ENCODE results near the gene AGAP5. TPM values are rescaled to one million over a fixed set of nuclear protein-coding genes. Genes with fewer than 3 reads are reported as not detected.

The AGAP5 gene
- total and polyA plus RNA-seq, 10 of the 15 experiments (the other 5 are each of a cell fraction or from before 2014, with no cell fraction given) = 0.68 to 8.5 (median 6.7) TPM; not detected in 1

DNA sequence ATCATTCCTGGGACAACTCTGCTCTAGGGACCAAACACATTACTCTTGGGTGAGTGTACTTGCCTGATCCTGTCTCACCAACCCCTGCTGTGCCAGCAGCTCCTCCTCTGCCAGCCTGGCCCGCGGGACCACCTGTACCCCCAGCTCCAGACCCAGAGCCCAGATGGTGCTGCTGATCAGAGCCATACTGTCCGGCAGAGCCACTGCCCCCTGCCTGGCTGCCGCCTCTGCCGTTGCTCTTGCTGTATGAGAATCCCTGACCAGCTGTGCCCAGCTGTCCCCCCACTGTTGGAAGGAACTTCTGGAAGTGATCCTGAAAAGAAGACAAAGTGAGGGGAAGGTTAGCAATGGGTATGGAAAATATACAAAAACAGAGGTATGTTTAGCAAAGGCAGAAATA is 63.5 kb downstream of the AGAP5 start:
- no TSS peak for BruUV-seq (replicated peaks)
- no peak overlapping the region for H3K4me2 ChIP-seq (ENCODE audit: control insufficient read depth, insufficient read depth)
- intact Hi-C loops (cut with micrococcal nuclease; ENCODE audit: unreplicated experiment) = no loop called here
- ChIA-PET CTCF (interaction anchor here (7.7 kb wide), 1 partner anchor 9 kb away, joined by 60 read pairs; the partner anchor contains the start of gene MYOZ1), POLR2A (no interaction called here), RAD21 (ENCODE audit: unreplicated experiment) (interaction anchor here (1.4 kb wide), 1 partner anchor 9 kb away, joined by 4 read pairs; no protein-coding TSS in a partner anchor), SMC1A (ENCODE audit: uncharacterized antibody, unreplicated experiment) (interaction anchor here (1.1 kb wide), 1 partner anchor 9 kb away, joined by 3 read pairs; no protein-coding TSS in a partner anchor)
- DNase-seq (ENCODE audit: low read depth, low spot score) (no peak), FAIRE-seq (no peak), ATAC-seq (no peak)
- H3K79me2 ChIP-seq (ENCODE audit: control insufficient read depth, insufficient read depth, low read length) = no peaks in the 10 kb centered on the region
- TF ChIP-seq STAT3 (IDR thresholded peaks at IDR 0.05; ENCODE audit: low read depth, low read length) (no peak), NR2F1 (conservative IDR thresholded peaks at IDR 0.05) (no peak), NFYB (IDR thresholded peaks at IDR 0.05; ENCODE audit: insufficient read depth, low read depth, low read length) (no peak)
- TF ChIP-seq, protein P1, sequence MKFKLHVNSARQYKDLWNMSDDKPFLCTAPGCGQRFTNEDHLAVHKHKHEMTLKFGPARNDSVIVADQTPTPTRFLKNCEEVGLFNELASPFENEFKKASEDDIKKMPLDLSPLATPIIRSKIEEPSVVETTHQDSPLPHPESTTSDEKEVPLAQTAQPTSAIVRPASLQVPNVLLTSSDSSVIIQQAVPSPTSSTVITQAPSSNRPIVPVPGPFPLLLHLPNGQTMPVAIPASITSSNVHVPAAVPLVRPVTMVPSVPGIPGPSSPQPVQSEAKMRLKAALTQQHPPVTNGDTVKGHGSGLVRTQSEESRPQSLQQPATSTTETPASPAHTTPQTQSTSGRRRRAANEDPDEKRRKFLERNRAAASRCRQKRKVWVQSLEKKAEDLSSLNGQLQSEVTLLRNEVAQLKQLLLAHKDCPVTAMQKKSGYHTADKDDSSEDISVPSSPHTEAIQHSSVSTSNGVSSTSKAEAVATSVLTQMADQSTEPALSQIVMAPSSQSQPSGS (IDR thresholded peaks at IDR 0.05; ENCODE audit: low read length) = no peak
- TF ChIP-seq, protein P2, sequence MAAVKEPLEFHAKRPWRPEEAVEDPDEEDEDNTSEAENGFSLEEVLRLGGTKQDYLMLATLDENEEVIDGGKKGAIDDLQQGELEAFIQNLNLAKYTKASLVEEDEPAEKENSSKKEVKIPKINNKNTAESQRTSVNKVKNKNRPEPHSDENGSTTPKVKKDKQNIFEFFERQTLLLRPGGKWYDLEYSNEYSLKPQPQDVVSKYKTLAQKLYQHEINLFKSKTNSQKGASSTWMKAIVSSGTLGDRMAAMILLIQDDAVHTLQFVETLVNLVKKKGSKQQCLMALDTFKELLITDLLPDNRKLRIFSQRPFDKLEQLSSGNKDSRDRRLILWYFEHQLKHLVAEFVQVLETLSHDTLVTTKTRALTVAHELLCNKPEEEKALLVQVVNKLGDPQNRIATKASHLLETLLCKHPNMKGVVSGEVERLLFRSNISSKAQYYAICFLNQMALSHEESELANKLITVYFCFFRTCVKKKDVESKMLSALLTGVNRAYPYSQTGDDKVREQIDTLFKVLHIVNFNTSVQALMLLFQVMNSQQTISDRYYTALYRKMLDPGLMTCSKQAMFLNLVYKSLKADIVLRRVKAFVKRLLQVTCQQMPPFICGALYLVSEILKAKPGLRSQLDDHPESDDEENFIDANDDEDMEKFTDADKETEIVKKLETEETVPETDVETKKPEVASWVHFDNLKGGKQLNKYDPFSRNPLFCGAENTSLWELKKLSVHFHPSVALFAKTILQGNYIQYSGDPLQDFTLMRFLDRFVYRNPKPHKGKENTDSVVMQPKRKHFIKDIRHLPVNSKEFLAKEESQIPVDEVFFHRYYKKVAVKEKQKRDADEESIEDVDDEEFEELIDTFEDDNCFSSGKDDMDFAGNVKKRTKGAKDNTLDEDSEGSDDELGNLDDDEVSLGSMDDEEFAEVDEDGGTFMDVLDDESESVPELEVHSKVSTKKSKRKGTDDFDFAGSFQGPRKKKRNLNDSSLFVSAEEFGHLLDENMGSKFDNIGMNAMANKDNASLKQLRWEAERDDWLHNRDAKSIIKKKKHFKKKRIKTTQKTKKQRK (IDR thresholded peaks at IDR 0.05; ENCODE audit: low read depth, low read length) = no peak
- 83% methylated on average over 5 of the region's 5 CpGs for WGBS (ENCODE audit: insufficient coverage, insufficient replicate concordance, low lambda C conversion rate, missing lambda C conversion rate)
- no peak overlapping the region for H3K4me3 ChIP-seq
- H4K20me1 ChIP-seq (ENCODE audit: control insufficient read depth, insufficient read depth) = no peaks in the 10 kb centered on the region
- H3K9ac ChIP-seq (ENCODE audit: control insufficient read depth, insufficient read depth, low read length) = no peak overlapping the region
- H2AFZ ChIP-seq (ENCODE audit: control insufficient read depth, low read depth, low read length) = no peak overlapping the region
- H3K9me3 ChIP-seq (replicated peaks; ENCODE audit: control insufficient read depth, insufficient read depth, low read length) = no peaks in the 10 kb centered on the region
- no peaks in the 10 kb centered on the region for H3K4me1 ChIP-seq (ENCODE audit: control insufficient read depth, insufficient read depth, low read length)
- no peaks in the 10 kb centered on the region for H3K36me3 ChIP-seq (ENCODE audit: control insufficient read depth in 2 of 2, insufficient read depth in 2 of 2, low read length in 1 of 2)
- H3K27me3 ChIP-seq (replicated peaks in 1 of 2; ENCODE audit: control insufficient read depth in 2 of 2, insufficient read depth in 2 of 2, low read length in 1 of 2) = no peaks in the 10 kb centered on the region
- H3K27ac ChIP-seq (ENCODE audit: control insufficient read depth, insufficient read depth) = no peak overlapping the region
- in situ Hi-C loops (cut with MboI) = no loop called here
